GM21825 (cell line): ENCODE data around the gene XPA.
"Not testable (repeated sequence)": the region's sequence is repeated elsewhere in the genome, so short reads cannot be mapped to it uniquely, and the experiment has no call there.

Source experiments
- ATAC-seq: cut with Tn5 transposase; IDR thresholded peaks from one replicate; pipeline ENCODE4 v1.9.1; 2021; ENCODE audit warnings: mild to moderate bottlenecking, moderate library complexity; ENCODE audit not compliant: unreplicated experiment

Gene XPA

GRCh38 chr9:97696803-97697601 lies at the start of gene XPA:
TSS of gene XPA (minus strand) at chr9:97697340. CDS start at chr9:97697292, 48 bp downstream.
- ATAC-seq = peak; percentile 95

DNA sequence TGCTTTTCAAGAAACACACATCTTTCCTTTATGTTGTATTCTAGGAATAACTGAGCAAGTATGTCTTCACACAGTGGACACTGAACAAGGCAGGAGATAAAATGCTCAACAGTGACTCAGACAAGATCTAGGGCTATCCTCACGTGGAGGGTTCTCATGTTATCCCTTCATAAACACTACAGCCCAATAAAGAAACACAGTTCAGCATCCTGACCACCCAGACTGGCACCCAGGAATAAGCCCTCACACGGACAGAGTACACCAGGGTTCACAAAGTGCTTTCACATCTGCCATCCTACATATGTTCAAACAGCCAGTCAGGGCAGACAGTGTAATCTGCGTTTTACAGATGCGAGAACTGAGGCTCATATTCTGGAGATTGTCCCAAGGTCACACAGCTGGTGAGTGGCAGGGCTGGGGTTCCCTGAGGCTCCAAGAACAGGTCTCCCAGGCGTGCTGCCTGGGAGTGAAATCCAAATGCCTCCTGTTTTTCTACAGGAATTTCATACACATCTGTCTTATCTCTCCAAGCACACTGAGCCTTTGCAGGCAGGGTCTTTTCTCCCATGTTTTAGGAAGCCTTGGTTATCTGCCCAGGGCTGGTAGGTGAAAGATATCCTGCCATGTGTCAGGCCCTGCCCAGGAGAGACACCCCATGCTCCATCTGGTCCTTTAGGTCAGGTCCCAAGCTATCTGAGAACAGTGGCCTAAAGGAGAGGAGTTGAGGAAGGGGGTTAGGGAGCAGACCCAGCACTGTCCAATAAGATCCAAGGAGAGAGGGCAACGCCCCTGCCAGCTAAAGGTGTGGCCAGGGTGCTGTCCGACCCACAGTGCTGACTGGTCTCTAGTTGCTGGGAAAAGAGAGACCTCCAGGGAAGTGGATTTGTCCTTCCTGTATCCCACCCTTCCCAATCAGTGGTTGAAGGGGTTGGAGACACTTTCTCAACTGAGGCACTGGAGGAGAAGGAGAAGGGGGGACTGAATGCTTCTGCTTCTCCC lies 47.9 kb upstream of the XPA start:
- ATAC-seq = no peak

GRCh38 chr9:97744025-97744424 lies 46.9 kb upstream of the XPA start:
- not testable (repeated sequence) for ATAC-seq

DNA sequence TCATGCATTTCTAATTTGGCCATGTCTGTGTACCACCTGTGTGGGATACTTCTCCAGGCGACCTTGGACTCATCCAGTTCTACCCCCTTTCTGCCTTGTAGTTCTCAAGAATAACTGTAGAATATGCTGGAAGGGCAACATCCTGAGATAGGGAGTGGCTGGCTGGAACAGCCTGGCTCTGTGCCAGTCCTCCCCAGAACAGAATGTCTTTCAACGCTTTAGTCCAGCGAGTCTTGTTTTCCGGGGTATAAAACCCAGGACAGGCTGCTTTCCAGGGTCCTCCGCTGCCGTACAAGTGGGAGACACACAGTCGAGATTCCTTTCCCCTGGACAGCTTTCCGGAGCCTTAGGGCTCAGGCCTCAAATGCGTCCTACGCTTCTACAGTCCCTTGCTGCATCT lies 45.4 kb upstream of the XPA start:
- ATAC-seq = no peak

- ATAC-seq = no peak
These were observed 44.8 kb upstream of the XPA start for GRCh38 chr9:97741947-97742346.

GRCh38 chr9:97740848-97741821 lies 44.0 kb upstream of the XPA start:
- ATAC-seq = peak; percentile 52

GRCh38 chr9:97737429-97737828 lies 40.3 kb upstream of the XPA start:
- no peak for ATAC-seq

DNA sequence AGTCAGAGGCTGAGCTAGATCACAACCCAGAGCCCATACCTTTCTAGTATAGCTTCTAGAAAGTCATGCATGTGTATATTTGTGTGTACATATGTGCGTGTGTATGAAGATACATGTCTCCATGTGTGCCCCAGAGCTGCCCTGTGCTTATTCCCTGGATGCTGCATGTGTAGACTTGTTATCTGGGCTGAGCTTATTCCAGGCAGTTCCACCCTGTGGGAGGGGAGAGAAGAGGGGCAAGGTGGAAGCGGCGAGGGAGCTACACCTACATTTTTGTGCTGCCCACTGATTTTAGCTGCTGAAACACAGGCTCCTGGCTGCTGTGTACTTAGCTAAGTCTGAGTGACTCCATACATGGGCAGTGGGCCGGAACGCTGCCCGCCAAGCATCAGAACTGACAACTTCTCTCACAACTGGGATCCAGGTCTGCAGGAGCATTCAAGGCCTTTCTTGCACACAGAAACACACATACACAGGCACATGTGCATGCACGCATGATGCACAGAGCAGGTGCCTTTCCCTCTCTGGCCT lies 38.0 kb upstream of the XPA start:
- no peak for ATAC-seq

GRCh38 chr9:97726716-97727115 lies 29.6 kb upstream of the XPA start:
- no peak for ATAC-seq

DNA sequence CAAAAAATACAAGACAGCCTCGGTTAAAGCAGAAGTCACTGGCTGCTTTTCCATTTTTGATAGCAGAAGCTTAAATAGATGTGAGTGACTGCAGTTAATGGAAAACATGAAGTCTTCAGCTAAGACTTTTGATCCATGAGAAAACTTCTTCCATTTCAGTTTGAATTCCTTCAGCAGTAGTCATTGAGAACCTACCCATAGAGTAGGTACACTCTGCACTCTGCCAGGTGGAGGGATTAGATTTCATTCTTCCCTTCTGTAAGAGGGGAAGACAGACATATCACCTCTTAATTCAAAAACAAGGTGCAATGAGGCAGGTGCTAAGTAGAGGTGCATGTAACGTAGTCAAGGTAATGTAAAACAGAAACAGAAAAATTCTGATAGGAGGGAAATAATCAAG lies 26.7 kb upstream of the XPA start:
- no peak for ATAC-seq

DNA sequence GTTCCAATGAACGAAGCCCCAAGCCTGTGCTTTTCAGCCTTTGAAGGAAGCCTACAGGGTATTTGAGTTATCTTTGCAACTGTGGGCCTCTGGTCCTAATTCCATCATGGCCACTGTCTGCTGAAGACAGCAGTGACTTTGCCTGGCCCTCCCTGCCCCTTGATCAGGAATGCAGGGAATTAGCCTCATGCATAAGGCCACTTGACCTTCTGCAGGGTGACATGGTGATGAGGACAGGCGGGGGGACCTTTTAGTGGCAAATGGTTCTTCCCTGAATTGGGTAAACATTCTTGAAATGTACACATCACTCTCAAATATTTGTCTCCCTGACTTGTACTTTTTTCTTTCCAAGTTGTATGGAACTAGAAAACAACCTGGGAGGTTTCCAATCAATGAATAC lies 25.2 kb upstream of the XPA start:
- no peak for ATAC-seq

- no peak for ATAC-seq
These were observed 24.3 kb upstream of the XPA start for GRCh38 chr9:97721396-97721795.

DNA sequence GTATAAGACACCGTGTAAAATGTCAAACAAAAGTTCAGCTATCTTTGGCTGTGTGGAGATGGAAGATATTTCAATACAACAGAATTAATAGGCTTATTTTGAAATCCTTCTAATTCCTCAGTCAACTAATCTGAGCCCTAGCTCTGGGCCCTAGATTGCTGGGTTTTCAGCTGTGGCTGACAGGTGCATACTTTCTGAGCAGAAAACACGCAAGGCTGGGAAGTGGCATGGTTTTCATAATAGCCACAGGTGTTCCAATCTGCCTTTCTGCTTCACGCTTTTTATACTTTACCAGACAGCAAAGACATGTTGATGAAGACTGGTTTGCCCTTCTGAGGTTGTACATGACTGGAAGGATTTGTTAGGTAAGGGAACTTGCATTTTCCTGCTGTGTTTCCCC lies 20.7 kb upstream of the XPA start:
- no peak for ATAC-seq

GRCh38 chr9:97714435-97714834 lies 17.3 kb upstream of the XPA start:
- no peak for ATAC-seq

DNA sequence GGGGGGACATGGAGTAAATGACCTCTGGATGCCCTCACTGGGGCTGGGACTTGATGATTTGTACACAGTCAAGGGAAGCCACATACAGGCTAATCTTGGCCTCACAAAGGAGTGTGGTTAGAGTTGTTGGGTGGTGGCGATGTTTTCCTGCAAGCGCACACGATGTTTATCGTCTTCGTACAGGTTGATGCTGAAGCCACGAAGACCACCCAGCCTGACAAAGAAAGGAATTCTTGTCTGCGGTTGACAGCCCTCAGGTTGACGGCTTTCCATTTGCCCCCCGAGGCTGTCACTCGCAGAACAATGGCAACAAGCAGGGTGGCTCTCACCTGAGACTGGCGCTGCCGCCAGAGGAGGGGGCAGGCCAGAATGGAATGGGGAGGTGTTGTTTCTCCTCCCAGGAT lies 14.1 kb upstream of the XPA start:
- ATAC-seq = no peak

GRCh38 chr9:97710356-97711222 lies 13.4 kb upstream of the XPA start:
- no peak for ATAC-seq

- ATAC-seq = no peak
These were observed 9.1 kb upstream of the XPA start for GRCh38 chr9:97706246-97706645.

DNA sequence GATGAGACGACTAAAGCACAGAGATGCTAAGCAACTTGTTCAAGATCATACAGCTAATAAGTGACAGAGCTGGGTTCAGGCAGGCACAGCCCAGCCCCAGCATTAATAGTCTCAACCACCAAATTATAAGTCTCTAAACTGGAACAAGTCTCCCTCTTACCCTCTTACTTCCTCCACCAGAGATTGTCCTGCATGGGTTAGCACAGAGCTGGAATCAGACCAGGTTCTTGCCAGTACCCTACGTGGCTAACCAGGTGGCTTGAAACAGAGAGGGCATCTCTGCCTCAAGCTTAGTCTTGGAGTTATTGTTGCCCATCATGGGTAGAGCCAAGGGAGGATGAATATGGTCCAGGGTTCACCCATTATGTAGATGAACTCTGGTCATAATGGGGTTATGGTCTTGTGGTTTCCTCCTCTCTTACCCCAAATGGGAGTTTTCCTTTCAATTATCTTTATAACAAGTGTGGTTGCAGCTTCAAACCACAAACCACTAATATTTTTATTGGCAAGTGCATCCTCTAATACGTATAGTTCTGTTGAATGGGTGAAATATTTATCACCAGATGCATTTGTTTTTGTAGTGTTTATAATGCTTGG lies 8.3 kb upstream of the XPA start:
- no peak for ATAC-seq

DNA sequence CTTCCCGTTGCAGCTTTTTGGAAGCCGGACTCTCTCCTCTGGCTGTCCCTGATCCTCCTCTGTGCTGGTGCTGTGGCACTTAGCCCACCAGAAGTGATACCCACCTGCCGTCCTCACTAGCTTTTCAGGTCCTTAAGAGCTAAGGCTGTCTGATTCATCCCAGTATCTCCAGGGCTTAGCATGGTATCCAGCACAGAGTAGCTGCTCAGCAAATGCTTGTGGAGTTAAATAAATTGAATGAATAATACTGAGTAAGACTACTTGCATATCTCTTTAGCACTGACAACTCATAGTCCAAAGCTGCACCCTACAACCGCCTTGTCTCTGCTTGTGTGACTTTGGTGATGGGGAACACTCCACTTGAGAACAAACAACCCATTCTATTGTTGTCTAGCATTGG lies 7.7 kb upstream of the XPA start:
- ATAC-seq = no peak
